Fibroblast of lung (primary cell): ENCODE data around the gene C17orf67.

ENCODE experiments used
- EZH2 ChIP-seq: IDR thresholded peaks from 2 replicates; pipeline ENCODE4 v1.5.1; 2012; ENCODE audit warnings: low read length, control low read depth, mild to moderate bottlenecking; ENCODE audit errors: missing control alignments
- TF ChIP-seq, protein P1 (sequence below), 2 donors: IDR thresholded peaks in 1 of 2; conservative IDR thresholded peaks in 1 of 2; 1 replicate in 1 of 2; 2 replicates in 1 of 2; pipeline ENCODE4 v1.5.1; 2011 to 2012; ENCODE audit warnings: low read length in 2 of 2, control low read depth in 1 of 2, inconsistent platforms in 1 of 2, low read depth in 1 of 2, mild to moderate bottlenecking in 1 of 2

DNA sequence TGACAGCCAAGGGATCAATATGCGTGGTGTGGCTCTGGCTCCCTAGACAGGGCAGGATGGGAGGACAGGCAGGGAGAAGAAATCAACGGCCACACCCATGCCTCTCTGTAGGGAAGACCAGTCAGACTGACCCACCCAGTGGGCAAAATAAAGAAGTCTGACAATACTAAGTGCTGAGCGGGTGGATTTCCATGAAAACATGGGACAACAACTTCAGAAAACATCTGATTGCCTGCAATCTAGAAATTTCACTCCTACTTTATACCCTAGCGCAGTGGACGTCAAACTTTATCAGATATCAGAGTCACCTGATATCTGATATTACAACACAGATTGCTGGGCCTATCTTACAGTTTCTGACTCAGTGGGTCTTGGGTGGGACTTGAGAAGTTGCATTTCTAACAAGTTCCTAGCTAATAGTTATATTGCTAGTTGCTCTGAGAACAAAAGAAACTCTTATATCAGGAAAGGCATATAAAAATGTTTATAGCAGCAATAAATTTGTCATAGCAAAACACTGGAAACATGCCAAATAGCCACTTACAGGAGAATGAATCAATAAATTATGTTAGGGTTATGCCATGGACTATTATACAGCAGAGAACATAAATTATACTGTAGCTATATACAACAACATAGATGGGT is 38.4 kb downstream of the C17orf67 start:
- TF ChIP-seq, protein P1, sequence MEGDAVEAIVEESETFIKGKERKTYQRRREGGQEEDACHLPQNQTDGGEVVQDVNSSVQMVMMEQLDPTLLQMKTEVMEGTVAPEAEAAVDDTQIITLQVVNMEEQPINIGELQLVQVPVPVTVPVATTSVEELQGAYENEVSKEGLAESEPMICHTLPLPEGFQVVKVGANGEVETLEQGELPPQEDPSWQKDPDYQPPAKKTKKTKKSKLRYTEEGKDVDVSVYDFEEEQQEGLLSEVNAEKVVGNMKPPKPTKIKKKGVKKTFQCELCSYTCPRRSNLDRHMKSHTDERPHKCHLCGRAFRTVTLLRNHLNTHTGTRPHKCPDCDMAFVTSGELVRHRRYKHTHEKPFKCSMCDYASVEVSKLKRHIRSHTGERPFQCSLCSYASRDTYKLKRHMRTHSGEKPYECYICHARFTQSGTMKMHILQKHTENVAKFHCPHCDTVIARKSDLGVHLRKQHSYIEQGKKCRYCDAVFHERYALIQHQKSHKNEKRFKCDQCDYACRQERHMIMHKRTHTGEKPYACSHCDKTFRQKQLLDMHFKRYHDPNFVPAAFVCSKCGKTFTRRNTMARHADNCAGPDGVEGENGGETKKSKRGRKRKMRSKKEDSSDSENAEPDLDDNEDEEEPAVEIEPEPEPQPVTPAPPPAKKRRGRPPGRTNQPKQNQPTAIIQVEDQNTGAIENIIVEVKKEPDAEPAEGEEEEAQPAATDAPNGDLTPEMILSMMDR (conservative IDR thresholded peaks at IDR 0.05 in 1 of 2, IDR thresholded peaks at IDR 0.05 in 1 of 2; ENCODE audit: low read depth in 1 of 2, low read length in 2 of 2), result no peak
- TF ChIP-seq EZH2, result no peak
